ENCODE data around the gene CTXND2. TPM values are rescaled to one million over a fixed set of nuclear protein-coding genes. Genes with fewer than 3 reads are reported as not detected.

The CTXND2 gene
- polyA plus RNA-seq, 3 donors: not detected

DNA sequence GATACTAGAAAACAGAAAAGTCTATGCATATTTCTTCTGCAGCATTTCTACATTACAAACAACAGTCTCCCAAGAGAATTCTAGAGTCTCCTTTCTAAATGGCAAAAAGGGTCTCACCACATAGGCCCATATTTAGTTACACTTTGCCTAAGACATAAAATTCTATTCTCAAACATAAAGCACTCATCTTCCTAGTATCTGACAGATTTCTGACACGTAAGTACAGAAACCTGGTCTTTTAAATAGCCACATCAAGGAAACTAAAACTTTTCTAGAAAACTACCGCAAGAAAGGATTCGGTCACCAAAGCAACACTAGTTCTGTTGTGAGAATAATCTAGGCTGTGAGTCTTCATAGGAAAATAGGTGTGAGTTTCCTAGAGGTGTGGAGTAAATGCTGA, 45.3 kb upstream of the CTXND2 start:
- H3K4me3 Mint-ChIP-seq: no peak overlapping the region

DNA sequence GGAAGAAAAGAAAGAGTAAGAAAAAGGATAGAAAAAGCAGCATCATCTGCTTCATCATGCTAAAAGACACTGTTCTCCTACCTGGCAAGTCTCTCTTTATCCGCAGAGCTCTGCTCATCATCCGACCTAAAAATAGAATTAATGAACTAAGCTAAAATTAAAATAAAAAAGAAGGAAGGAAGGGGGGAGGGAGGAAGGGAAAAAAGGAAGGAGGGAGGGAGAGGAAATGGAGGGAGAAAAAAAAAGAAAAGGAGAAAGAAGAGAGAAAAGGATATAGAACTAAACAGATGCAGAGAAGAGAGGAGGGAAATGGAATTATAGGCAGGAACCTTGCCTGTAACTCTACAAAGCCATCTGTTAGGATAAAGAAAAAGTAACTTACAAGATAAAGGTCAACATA, 44.6 kb upstream of the CTXND2 start:
- WGBS (ENCODE audit: insufficient coverage): no CpG with 5 or more reads among the region's 2 CpGs
- Histone ChIP-seq H3K4me2 (replicated peaks; ENCODE audit: extremely low read depth, low read length, poor library complexity, severe bottlenecking) (peak overlapping the region; percentile 21), H3K4me1 (ENCODE audit: control insufficient read depth in 1 of 2, insufficient read depth in 2 of 2, low read length in 2 of 2) (peaks cover 38 to 41% of the 10 kb centered on the region in 2 donors), H3K27ac (ENCODE audit: low read depth in 1 of 2, low read length in 2 of 2) (peak overlapping the region in 1 of 2 donors; percentile 58), H2AFZ (ENCODE audit: insufficient read depth, low read depth, low read length, poor library complexity, severe bottlenecking) (no peak overlapping the region), H4K20me1 (ENCODE audit: insufficient read depth, low read length) (no peaks in the 10 kb centered on the region), H3K79me2 (ENCODE audit: insufficient read depth, low read length) (peaks cover 73% of the 10 kb centered on the region), H3K9ac (ENCODE audit: insufficient read depth, low read length, poor library complexity, severe bottlenecking) (no peak overlapping the region), H3K27me3 (ENCODE audit: control insufficient read depth in 2 of 2, insufficient read depth in 2 of 2, low read length in 2 of 2) (no peaks in the 10 kb centered on the region), H3K4me3 (replicated peaks in 1 of 3; ENCODE audit: low read depth in 2 of 3, low read length in 3 of 3) (no peak overlapping the region), H3K36me3 (replicated peaks in 1 of 2; ENCODE audit: control insufficient read depth in 1 of 2, insufficient read depth in 2 of 2, low read length in 2 of 2) (peaks cover 37 to 52% of the 10 kb centered on the region in 2 donors), H3K9me3 (replicated peaks in 1 of 2; ENCODE audit: control insufficient read depth in 1 of 2, insufficient read depth in 1 of 2, low read length in 2 of 2) (no peaks in the 10 kb centered on the region)
- peaks cover 41% of the 10 kb centered on the region for H3K4me1 Mint-ChIP-seq
- peak overlapping the region; percentile 1 to 79 (median 55) for H3K27ac Mint-ChIP-seq
- H3K27me3 Mint-ChIP-seq (ENCODE audit: low read depth in 3 of 3): no peaks in the 10 kb centered on the region
- no peak for DNase-seq
- TF ChIP-seq, protein P1, sequence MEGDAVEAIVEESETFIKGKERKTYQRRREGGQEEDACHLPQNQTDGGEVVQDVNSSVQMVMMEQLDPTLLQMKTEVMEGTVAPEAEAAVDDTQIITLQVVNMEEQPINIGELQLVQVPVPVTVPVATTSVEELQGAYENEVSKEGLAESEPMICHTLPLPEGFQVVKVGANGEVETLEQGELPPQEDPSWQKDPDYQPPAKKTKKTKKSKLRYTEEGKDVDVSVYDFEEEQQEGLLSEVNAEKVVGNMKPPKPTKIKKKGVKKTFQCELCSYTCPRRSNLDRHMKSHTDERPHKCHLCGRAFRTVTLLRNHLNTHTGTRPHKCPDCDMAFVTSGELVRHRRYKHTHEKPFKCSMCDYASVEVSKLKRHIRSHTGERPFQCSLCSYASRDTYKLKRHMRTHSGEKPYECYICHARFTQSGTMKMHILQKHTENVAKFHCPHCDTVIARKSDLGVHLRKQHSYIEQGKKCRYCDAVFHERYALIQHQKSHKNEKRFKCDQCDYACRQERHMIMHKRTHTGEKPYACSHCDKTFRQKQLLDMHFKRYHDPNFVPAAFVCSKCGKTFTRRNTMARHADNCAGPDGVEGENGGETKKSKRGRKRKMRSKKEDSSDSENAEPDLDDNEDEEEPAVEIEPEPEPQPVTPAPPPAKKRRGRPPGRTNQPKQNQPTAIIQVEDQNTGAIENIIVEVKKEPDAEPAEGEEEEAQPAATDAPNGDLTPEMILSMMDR (IDR thresholded peaks at IDR 0.05): no peak
- peaks cover 38 to 58% of the 10 kb centered on the region in 2 donors for H3K36me3 Mint-ChIP-seq
- H3K9me3 Mint-ChIP-seq: no peaks in the 10 kb centered on the region
- peak overlapping the region in 1 of 2 donors; percentile 50 for H3K4me3 Mint-ChIP-seq
- intact Hi-C loops (cut with micrococcal nuclease): no loop called here

More for the DNA sequence above, 45.3 kb upstream of the CTXND2 start:
- no peak for DNase-seq
- H3K36me3 ChIP-seq (replicated peaks in 1 of 2; ENCODE audit: control insufficient read depth in 1 of 2, insufficient read depth in 2 of 2, low read length in 2 of 2): peaks cover 44 to 59% of the 10 kb centered on the region in 2 donors
- H3K4me1 ChIP-seq (ENCODE audit: control insufficient read depth in 1 of 2, insufficient read depth in 2 of 2, low read length in 2 of 2): peaks cover 34 to 35% of the 10 kb centered on the region in 2 donors
- no peak overlapping the region for H3K9ac ChIP-seq (ENCODE audit: insufficient read depth, low read length, poor library complexity, severe bottlenecking)
- intact Hi-C loops (cut with micrococcal nuclease): loop anchor here in 1 of 2 donors (2.0 kb wide), 1 partner anchor 81 kb away; no protein-coding TSS in a partner anchor
- H3K4me2 ChIP-seq (replicated peaks; ENCODE audit: extremely low read depth, low read length, poor library complexity, severe bottlenecking): no peak overlapping the region
- TF ChIP-seq, protein P1 (IDR thresholded peaks at IDR 0.05): no peak
- Mint-ChIP-seq H3K36me3 (peaks cover 42 to 59% of the 10 kb centered on the region in 2 donors), H3K27ac (peak overlapping the region in 4 of 7 donors; percentile 7 to 33 (median 25)), H3K27me3 (ENCODE audit: low read depth in 3 of 3) (no peaks in the 10 kb centered on the region), H3K4me1 (peaks cover 37% of the 10 kb centered on the region), H3K9me3 (no peaks in the 10 kb centered on the region)
- no peaks in the 10 kb centered on the region for H3K27me3 ChIP-seq (ENCODE audit: control insufficient read depth in 2 of 2, insufficient read depth in 2 of 2, low read length in 2 of 2)
- H2AFZ ChIP-seq (ENCODE audit: insufficient read depth, low read depth, low read length, poor library complexity, severe bottlenecking): no peak overlapping the region
- WGBS (ENCODE audit: insufficient coverage): no CpG with 5 or more reads among the region's 3 CpGs
- peak overlapping the region in 1 of 2 donors; percentile 58 for H3K27ac ChIP-seq (ENCODE audit: low read depth in 1 of 2, low read length in 2 of 2)
- H4K20me1 ChIP-seq (ENCODE audit: insufficient read depth, low read length): no peaks in the 10 kb centered on the region
- H3K79me2 ChIP-seq (ENCODE audit: insufficient read depth, low read length): peaks cover 66% of the 10 kb centered on the region
- no peaks in the 10 kb centered on the region for H3K9me3 ChIP-seq (replicated peaks in 1 of 2; ENCODE audit: control insufficient read depth in 1 of 2, insufficient read depth in 1 of 2, low read length in 2 of 2)
- no peak overlapping the region for H3K4me3 ChIP-seq (replicated peaks in 1 of 3; ENCODE audit: low read depth in 2 of 3, low read length in 3 of 3)
